Uterus (tissue), 4 donors: ENCODE measurements around the gene IL36RN. TPM values are rescaled to one million over a fixed set of nuclear protein-coding genes. Genes with fewer than 3 reads are reported as not detected.

Experiments used
- DNase-seq, 2 donors: peaks; one replicate each; pipeline ENCODE4 v3.0.0-alpha.2; 2019 to 2020
- H3K27ac ChIP-seq, 2 donors: fragments of 200-600 bp; sonication (generic); 1 replicate in 1 of 2; 2 replicates in 1 of 2; pipeline ENCODE4 v1.5.1; 2016 to 2018
- H3K27me3 ChIP-seq, 2 donors: fragments of 200-600 bp; sonication (generic); one replicate each; pipeline ENCODE4 v1.5.1; 2018 to 2019; ENCODE audit warnings: control low read depth in 1 of 2
- H3K36me3 ChIP-seq, 2 donors: fragments of 200-600 bp; sonication (generic); one replicate each; pipeline ENCODE4 v1.5.1; 2019; ENCODE audit warnings: control low read depth in 1 of 2
- H3K4me1 ChIP-seq, 2 donors: fragments of 200-600 bp; sonication (generic); one replicate each; pipeline ENCODE4 v1.5.1; 2018 to 2019; ENCODE audit warnings: control low read depth in 1 of 2
- H3K4me3 ChIP-seq, 2 donors: fragments of 200-600 bp; sonication (generic); 1 replicate in 1 of 2; 2 replicates in 1 of 2; pipeline ENCODE4 v1.5.1; 2018 to 2019; ENCODE audit warnings: mild to moderate bottlenecking in 1 of 2
- H3K9me3 ChIP-seq, 2 donors: fragments of 200-600 bp; sonication (generic); one replicate each; pipeline ENCODE4 v1.5.1; 2019; ENCODE audit warnings: control low read depth in 1 of 2
- POLR2A ChIP-seq, 2 donors: fragments of 450-650 bp; IDR thresholded peaks; one replicate each; pipeline ENCODE4 v1.6.1; 2016; ENCODE audit warnings: antibody characterized with exemption in 2 of 2, mild to moderate bottlenecking in 1 of 2, moderate library complexity in 1 of 2
- intact Hi-C: fragments of 100-400 bp; cut with DNase I; formaldehyde crosslinking; loops from one replicate; pipeline ENCODE4 v1.15.1; 2023; ENCODE audit warnings: low total_unique reads
- total RNA-seq, 4 donors: library from RNA; depleted of rRNA in 3 of 4; stranded (reverse); fragments of >200 nt in 3 of 4; gene quantifications; one replicate each; pipeline versions ENCODE4 v1.1.0 to v1.2.4, GENCODE V29; 2014 to 2023
- TF ChIP-seq, protein P1 (sequence below), 4 experiments: fragments of 200-600 bp in 2 of 4; fragments of 450-650 bp in 2 of 4; sonication (generic) in 2 of 4; IDR thresholded peaks; one replicate each; pipeline ENCODE4 v1.5.1; 2016 to 2019; ENCODE audit warnings: antibody characterized with exemption in 4 of 4, mild to moderate bottlenecking in 2 of 4, moderate library complexity in 1 of 4
- donor health status: DM: yes; HTN: yes; CAD: no.

Gene IL36RN
- total RNA-seq = not detected

DNA sequence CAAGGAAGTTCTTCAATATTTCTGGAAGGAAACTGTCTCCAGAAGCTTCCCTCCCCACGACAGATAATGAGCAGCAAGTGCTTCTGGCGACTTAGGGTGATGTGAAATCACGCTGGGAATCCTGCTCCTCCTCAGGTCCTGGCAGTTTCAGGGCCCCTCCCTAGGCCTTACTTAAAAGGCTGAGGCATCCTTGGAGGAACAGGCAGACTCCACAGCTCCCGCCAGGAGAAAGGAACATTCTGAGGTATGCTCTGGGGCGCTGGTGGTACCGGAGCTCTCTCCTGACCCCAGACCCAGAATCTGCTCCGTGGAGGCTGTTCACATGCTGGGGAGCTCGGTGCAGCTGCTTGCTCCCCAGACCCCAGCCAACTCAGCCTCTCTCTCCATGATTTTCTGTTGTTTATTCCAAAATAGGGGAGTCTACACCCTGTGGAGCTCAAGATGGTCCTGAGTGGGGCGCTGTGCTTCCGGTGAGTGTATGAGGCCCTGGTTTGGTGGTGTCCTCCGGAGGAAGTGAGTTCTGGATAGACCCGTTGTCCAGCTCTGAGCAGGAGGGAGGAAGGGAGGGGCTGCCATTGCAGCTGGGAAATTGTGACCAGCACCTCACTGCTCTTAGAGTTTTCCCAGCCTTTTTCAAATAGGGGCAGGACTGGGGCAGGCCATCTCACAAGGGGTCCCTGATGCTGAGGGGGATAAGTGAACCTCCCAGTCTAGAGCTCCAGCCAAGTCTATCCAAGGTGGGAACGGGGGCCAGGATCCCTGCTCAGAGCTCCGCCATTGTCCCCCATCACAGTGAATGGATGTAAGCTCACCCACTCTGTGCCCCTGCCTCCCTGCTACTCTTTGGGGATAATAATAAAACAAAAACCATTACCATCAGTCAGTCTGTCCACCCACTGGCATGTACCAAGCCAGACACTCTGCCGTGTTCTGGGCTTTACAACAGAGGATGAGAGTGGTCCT is at the start of gene IL36RN:
Gene IL36RN, plus strand, starts transcription at position 201 of the 963 bp plus-strand sequence. Its CDS starts 241 bp downstream, at position 442.
- no peaks in the 10 kb centered on the region for H3K4me1 ChIP-seq
- H3K27me3 ChIP-seq = no peaks in the 10 kb centered on the region
- H3K27ac ChIP-seq = no peak within 1 kb of the TSS
- H3K36me3 ChIP-seq = no peaks in the 10 kb centered on the region
- no peaks in the 10 kb centered on the region for H3K9me3 ChIP-seq
- DNase-seq = no peak
- intact Hi-C loops = no loop called here
- TF ChIP-seq, protein P1, sequence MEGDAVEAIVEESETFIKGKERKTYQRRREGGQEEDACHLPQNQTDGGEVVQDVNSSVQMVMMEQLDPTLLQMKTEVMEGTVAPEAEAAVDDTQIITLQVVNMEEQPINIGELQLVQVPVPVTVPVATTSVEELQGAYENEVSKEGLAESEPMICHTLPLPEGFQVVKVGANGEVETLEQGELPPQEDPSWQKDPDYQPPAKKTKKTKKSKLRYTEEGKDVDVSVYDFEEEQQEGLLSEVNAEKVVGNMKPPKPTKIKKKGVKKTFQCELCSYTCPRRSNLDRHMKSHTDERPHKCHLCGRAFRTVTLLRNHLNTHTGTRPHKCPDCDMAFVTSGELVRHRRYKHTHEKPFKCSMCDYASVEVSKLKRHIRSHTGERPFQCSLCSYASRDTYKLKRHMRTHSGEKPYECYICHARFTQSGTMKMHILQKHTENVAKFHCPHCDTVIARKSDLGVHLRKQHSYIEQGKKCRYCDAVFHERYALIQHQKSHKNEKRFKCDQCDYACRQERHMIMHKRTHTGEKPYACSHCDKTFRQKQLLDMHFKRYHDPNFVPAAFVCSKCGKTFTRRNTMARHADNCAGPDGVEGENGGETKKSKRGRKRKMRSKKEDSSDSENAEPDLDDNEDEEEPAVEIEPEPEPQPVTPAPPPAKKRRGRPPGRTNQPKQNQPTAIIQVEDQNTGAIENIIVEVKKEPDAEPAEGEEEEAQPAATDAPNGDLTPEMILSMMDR (IDR thresholded peaks at IDR 0.05) = no peak
- TF ChIP-seq POLR2A (IDR thresholded peaks at IDR 0.05) = no peak
- H3K4me3 ChIP-seq = no peak within 1 kb of the TSS

DNA sequence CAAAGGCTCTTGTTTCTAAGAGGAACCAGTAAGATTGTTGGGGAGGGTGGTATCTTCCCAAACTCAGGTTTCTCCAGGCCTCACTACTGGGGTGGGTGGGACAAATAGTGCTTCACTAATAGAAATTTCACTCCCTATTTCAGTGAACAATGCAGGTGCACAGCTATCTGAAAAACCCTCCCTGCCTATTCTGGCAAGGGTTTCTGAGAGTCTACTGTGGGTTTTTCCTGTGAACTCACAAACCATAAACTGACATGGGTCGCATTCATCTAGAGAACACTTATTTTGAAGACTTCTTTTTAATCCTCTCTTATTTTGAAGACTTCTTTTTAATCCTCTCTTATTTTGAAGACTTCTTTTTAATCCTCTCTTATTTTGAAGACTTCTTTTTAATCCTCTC is 49.4 kb upstream of the IL36RN start:
- H3K4me3 ChIP-seq = no peak overlapping the region

DNA sequence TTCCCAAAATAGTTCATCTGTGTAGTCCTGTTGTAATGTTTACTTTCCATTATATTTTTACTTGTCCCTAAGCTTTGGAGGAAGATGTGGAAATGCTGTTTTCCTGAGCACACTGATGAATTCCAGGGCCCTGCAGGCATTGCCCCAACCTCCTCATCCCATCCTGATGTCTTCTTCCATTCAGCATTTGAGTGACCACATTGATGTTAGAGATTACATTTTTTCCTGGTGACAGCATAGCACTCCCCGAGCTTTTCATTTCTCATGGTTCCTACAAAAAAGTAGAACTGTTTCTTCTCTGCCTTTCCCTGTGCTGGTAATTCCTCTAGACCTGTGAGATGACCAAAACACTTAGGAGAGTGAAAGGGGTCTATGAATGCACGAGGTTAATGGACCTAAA is 48.9 kb upstream of the IL36RN start:
- Histone ChIP-seq H3K27me3 (no peaks in the 10 kb centered on the region), H3K4me1 (no peaks in the 10 kb centered on the region), H3K9me3 (no peaks in the 10 kb centered on the region), H3K36me3 (no peaks in the 10 kb centered on the region), H3K27ac (no peak overlapping the region), H3K4me3 (no peak overlapping the region)
- TF ChIP-seq, protein P1 (IDR thresholded peaks at IDR 0.05) = no peak
- no peak for TF ChIP-seq POLR2A (IDR thresholded peaks at IDR 0.05)
- intact Hi-C loops = no loop called here
- DNase-seq = no peak

More for the DNA sequence above, 49.4 kb upstream of the IL36RN start:
- Histone ChIP-seq H3K4me1 (no peaks in the 10 kb centered on the region), H3K9me3 (no peaks in the 10 kb centered on the region), H3K27me3 (no peaks in the 10 kb centered on the region), H3K27ac (no peak overlapping the region), H3K36me3 (no peaks in the 10 kb centered on the region)
- intact Hi-C loops = no loop called here
- no peak for DNase-seq
- TF ChIP-seq, protein P1 (IDR thresholded peaks at IDR 0.05) = no peak
- no peak for TF ChIP-seq POLR2A (IDR thresholded peaks at IDR 0.05)

DNA sequence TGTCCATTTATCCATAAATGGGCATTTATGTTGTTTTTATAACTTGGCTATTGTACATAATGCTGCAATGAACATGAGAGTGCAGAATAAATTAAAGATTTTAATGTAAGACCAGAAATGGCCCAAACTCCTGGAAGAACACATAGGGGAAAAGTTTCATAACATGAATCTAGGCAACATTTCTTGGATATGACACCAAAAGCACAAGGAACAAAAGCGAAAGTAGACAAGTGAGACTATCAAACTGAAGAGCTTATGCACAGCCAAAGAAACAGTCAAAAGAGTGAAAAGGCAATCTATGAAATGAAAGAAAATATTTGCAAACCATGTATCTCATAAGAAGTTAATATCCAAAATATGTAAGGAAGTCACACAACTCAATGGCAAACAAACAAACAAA is 47.9 kb upstream of the IL36RN start:
- no peaks in the 10 kb centered on the region for H3K9me3 ChIP-seq
- intact Hi-C loops = no loop called here
- H3K36me3 ChIP-seq = no peaks in the 10 kb centered on the region
- TF ChIP-seq POLR2A (IDR thresholded peaks at IDR 0.05) = no peak
- TF ChIP-seq, protein P1 (IDR thresholded peaks at IDR 0.05) = no peak
- H3K27me3 ChIP-seq = no peaks in the 10 kb centered on the region
- no peak overlapping the region for H3K4me3 ChIP-seq
- no peak overlapping the region for H3K27ac ChIP-seq
- H3K4me1 ChIP-seq = no peaks in the 10 kb centered on the region
- DNase-seq = no peak
